ENCODE data around the gene CIRBP. TPM values are rescaled to one million over a fixed set of nuclear protein-coding genes. Genes with fewer than 3 reads are reported as not detected.

The CIRBP gene
- total RNA-seq, 1 experiment from 2014 or later, result 263 TPM

DNA sequence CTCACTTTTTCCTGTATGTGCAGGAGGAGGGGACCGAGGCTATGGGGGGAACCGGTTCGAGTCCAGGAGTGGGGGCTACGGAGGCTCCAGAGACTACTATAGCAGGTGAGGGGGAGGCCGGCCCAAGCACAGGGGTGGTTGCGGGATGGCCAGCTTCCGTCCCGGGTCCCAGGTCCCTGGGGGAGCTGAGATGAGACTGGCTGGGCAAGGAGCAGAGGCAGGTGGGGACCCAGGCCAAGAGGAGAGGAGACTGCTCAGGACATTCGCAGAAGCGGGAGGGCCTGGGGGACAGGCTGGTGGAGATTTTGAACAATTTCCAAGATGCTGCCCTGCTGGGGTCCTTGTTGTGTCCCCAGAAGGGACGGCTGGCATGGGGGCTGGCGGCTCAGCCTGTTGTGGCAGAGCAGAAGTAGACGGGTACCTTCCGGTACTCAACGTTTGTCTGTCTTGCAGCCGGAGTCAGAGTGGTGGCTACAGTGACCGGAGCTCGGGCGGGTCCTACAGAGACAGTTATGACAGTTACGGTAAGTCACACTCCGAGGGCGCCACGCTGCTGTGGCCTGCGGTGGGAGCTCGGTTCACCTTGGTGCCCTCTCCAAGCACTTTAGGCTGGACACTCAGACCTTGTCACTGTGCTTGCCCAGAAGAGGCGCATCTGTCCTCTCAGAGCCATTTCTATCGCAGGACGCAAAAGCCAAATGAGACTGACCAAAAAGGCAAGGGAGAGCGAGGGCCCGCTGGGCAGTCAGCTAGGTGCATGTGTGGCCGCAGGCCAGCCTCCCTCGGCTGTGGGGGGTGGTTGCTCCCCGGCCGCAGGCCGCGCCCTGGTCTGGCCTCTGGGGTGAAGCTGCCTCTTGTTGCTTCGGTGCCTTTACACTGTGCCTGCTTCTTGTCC, 2.6 kb downstream of the CIRBP start:
- H3K79me2 ChIP-seq (ENCODE audit: insufficient read depth, low read length), result peaks cover 4% of the 10 kb centered on the region; the same call in 1 of the 2 replicates

More for the DNA sequence above, 2.6 kb downstream of the CIRBP start:
- Histone ChIP-seq H3K9ac (ENCODE audit: extremely low read depth, insufficient read length, low read length) (peak overlapping the region; percentile 6), H3K27ac (ENCODE audit: insufficient read length, low read depth, low read length) (no peak overlapping the region), H2BK5ac (ENCODE audit: insufficient read length, low read length) (no peak overlapping the region), H2BK12ac (ENCODE audit: insufficient read length, low read depth, low read length) (no peak overlapping the region), H3K56ac (ENCODE audit: insufficient read length, low read depth, low read length) (no peak overlapping the region), H2AFZ (ENCODE audit: low read length) (no peak overlapping the region), H3K4me1 (ENCODE audit: insufficient read depth, low read length) (no peaks in the 10 kb centered on the region; the same call in 1 of the 2 replicates), H2BK15ac (ENCODE audit: low read depth, low read length) (no peak overlapping the region), H3K4me2 (ENCODE audit: insufficient read depth, insufficient read length, low read length) (no peak overlapping the region), H2AK5ac (ENCODE audit: insufficient read length, low read length) (no peak overlapping the region), H3K18ac (ENCODE audit: insufficient read length, low read depth, low read length) (no peak overlapping the region), H3K27me3 (ENCODE audit: insufficient read depth, low read length) (no peaks in the 10 kb centered on the region), H3K23ac (ENCODE audit: insufficient read length, low read depth, low read length) (no peak overlapping the region), H3K9me3 (ENCODE audit: control insufficient read depth, low read depth, low read length) (no peaks in the 10 kb centered on the region), H3K79me1 (ENCODE audit: insufficient read depth, low read depth, low read length, poor library complexity, severe bottlenecking) (peaks cover 9% of the 10 kb centered on the region), H3K23me2 (ENCODE audit: insufficient read length, low read depth, low read length, poor library complexity, severe bottlenecking) (peaks cover 20% of the 10 kb centered on the region), H3K14ac (ENCODE audit: insufficient read depth, low read length) (no peak overlapping the region), H3K4ac (ENCODE audit: low read depth, low read length) (no peak overlapping the region), H2BK20ac (ENCODE audit: low read depth, low read length, poor library complexity, severe bottlenecking) (no peak overlapping the region), H4K8ac (replicated peaks; ENCODE audit: insufficient read length, low read depth, low read length) (no peak overlapping the region), H4K91ac (ENCODE audit: insufficient read length, low read depth, low read length) (no peak overlapping the region), H4K5ac (ENCODE audit: insufficient read length, low read depth, low read length) (no peak overlapping the region), H3T11ph (ENCODE audit: low read length) (no peak overlapping the region), H2BK120ac (ENCODE audit: low read depth, low read length, poor library complexity, severe bottlenecking) (no peak overlapping the region), H4K20me1 (ENCODE audit: control insufficient read depth, insufficient read depth, insufficient read length) (no peaks in the 10 kb centered on the region)
- peaks cover 50 to 61% of the 10 kb centered on the region in 2 experiments for H3K4me1 Mint-ChIP-seq
- peak overlapping the region; percentile 70 to 99 (median 95); a peak in 4 of 7 replicates for H3K27ac Mint-ChIP-seq
- no peak for DNase-seq
- peaks cover 36 to 52% (median 47%) of the 10 kb centered on the region in 3 experiments for H3K36me3 Mint-ChIP-seq (ENCODE audit: insufficient read depth in 1 of 3, low read depth in 3 of 3)
- TF ChIP-seq, protein P1, sequence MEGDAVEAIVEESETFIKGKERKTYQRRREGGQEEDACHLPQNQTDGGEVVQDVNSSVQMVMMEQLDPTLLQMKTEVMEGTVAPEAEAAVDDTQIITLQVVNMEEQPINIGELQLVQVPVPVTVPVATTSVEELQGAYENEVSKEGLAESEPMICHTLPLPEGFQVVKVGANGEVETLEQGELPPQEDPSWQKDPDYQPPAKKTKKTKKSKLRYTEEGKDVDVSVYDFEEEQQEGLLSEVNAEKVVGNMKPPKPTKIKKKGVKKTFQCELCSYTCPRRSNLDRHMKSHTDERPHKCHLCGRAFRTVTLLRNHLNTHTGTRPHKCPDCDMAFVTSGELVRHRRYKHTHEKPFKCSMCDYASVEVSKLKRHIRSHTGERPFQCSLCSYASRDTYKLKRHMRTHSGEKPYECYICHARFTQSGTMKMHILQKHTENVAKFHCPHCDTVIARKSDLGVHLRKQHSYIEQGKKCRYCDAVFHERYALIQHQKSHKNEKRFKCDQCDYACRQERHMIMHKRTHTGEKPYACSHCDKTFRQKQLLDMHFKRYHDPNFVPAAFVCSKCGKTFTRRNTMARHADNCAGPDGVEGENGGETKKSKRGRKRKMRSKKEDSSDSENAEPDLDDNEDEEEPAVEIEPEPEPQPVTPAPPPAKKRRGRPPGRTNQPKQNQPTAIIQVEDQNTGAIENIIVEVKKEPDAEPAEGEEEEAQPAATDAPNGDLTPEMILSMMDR (conservative IDR thresholded peaks at IDR 0.05), result no peak
- peaks cover 13% of the 10 kb centered on the region for H3K27me3 Mint-ChIP-seq (ENCODE audit: low read depth)
- no peaks in the 10 kb centered on the region for H3K9me3 Mint-ChIP-seq
- no CpG with 5 or more reads among the region's 37 CpGs for WGBS (ENCODE audit: extremely low coverage, insufficient read length, low lambda C conversion rate)
- peak overlapping the region; percentile 85 to 90 for H3K4me3 Mint-ChIP-seq
